T-helper 1 cell treated with Interleukin-12 subunit alpha and Interleukin-12 subunit beta and Interleukin-4 antibody, amounts not matched to agents 30 μg/mL and 1 μg/mL, for 36 hours (primary cell): Measurements from ENCODE around the gene ASTL.

Source experiments
- H3K27ac Mint-ChIP-seq: one replicate; pipeline ENCODE4 v1.8.0; 2021; ENCODE audit warnings: mild to moderate bottlenecking, mixed read lengths
- H3K27me3 Mint-ChIP-seq: one replicate; pipeline ENCODE4 v1.8.0; 2021; ENCODE audit warnings: low read depth, mixed read lengths
- H3K36me3 Mint-ChIP-seq: one replicate; pipeline ENCODE4 v1.8.0; 2021; ENCODE audit warnings: low read depth, mixed read lengths
- H3K4me1 Mint-ChIP-seq: one replicate; pipeline ENCODE4 v1.8.0; 2021; ENCODE audit warnings: low read depth, mixed read lengths
- H3K4me3 Mint-ChIP-seq: one replicate; pipeline ENCODE4 v1.8.0; 2021; ENCODE audit warnings: mild to moderate bottlenecking, moderate library complexity, mixed read lengths
- H3K9me3 Mint-ChIP-seq: one replicate; pipeline ENCODE4 v1.8.0; 2021; ENCODE audit warnings: mixed read lengths

The ASTL gene

DNA sequence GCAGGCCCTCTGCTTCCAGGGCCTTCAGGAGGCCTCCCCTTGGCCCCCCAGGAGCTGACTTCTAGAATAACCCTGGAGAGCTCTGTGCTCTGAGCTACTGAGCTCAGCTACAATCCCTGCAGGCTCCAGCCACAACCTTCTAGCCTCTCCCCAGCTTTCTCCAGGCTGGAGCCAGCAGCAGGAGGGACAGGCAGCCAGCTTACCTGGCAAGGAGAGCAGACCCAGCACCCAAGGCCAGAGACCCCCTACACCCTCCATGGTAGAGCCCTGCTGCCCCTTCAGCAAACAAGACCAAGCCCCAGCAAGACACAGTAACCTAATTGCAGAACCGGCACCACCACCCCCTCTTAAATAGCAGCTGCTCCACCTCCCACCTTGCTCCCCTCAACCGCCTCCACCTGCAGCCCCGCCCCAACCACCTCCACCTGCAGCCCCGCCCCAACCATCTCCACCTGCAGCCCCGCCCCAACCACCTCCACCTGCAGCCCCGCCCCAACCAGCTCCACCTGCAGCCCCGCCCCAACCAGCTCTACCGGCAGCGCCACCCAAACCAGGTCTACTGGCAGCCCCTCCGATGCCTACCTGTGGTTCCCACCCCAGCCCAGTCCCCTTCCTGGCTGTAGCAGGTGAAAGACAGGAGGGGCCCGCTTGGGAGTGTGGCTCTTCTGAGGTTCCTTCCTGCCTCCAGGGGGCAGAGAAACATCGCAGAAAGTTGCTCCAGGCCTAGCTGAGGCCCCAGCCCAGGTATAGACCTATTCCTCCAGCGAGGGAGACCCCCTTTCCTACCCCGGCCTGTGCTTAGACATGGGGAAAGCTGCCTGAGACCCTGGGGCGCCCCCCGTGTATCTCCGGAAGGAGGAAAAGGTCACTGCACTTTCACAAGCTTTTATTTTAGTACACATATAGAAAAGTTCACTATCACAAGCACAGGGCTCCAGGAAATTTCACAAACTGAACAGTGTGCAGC is at the start of gene ASTL:
Gene ASTL (minus strand): TSS at position 324 of the 967 bp plus-strand sequence. CDS start 66 bp downstream, at position 258.
- H3K36me3 Mint-ChIP-seq, result peaks cover 5% of the 10 kb centered on the region
- H3K4me1 Mint-ChIP-seq, result peaks cover 22% of the 10 kb centered on the region
- no peaks in the 10 kb centered on the region for H3K9me3 Mint-ChIP-seq
- H3K27me3 Mint-ChIP-seq, result no peaks in the 10 kb centered on the region
- H3K4me3 Mint-ChIP-seq, result no peak within 1 kb of the TSS
- H3K27ac Mint-ChIP-seq, result no peak within 1 kb of the TSS

GRCh38 chr2:96186562-96186961 is 48.3 kb upstream of the ASTL start:
- Mint-ChIP-seq H3K9me3 (no peaks in the 10 kb centered on the region), H3K27ac (no peak overlapping the region), H3K36me3 (peaks cover 32% of the 10 kb centered on the region), H3K27me3 (no peaks in the 10 kb centered on the region), H3K4me1 (peaks cover 6% of the 10 kb centered on the region), H3K4me3 (no peak overlapping the region)

- H3K4me3 Mint-ChIP-seq, result no peak overlapping the region
- H3K36me3 Mint-ChIP-seq, result peaks cover 26% of the 10 kb centered on the region
- no peak overlapping the region for H3K27ac Mint-ChIP-seq
- no peaks in the 10 kb centered on the region for H3K9me3 Mint-ChIP-seq
- H3K27me3 Mint-ChIP-seq, result no peaks in the 10 kb centered on the region
- H3K4me1 Mint-ChIP-seq, result peaks cover 7% of the 10 kb centered on the region
These were observed 47.2 kb upstream of the ASTL start for GRCh38 chr2:96185516-96185915.

GRCh38 chr2:96184989-96185388 is 46.7 kb upstream of the ASTL start:
- H3K27me3 Mint-ChIP-seq, result no peaks in the 10 kb centered on the region
- no peak overlapping the region for H3K4me3 Mint-ChIP-seq
- H3K9me3 Mint-ChIP-seq, result no peaks in the 10 kb centered on the region
- peaks cover 8% of the 10 kb centered on the region for H3K4me1 Mint-ChIP-seq
- no peak overlapping the region for H3K27ac Mint-ChIP-seq
- H3K36me3 Mint-ChIP-seq, result peaks cover 26% of the 10 kb centered on the region

DNA sequence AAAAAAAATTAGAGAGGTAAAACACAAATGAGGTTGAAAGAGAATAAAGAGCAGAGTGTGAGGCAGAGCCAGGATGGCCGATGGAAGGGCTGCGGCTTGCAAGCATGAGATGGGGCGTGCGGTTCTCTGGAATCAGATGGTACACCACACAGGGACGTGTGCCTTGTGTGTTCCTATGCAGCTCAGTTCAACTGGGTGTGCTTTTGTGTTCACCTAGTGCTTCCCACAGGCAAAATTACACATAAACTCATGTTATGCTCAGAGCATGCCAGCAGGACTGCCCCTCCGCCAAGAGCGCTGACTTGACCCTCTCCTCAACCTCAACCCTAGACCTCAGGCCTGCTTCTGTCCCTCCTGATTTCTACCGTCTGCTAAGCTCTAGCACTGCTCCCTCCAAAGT is 45.9 kb upstream of the ASTL start:
- peaks cover 25% of the 10 kb centered on the region for H3K36me3 Mint-ChIP-seq
- H3K4me1 Mint-ChIP-seq, result peaks cover 8% of the 10 kb centered on the region
- H3K4me3 Mint-ChIP-seq, result no peak overlapping the region
- H3K27ac Mint-ChIP-seq, result no peak overlapping the region
- no peaks in the 10 kb centered on the region for H3K9me3 Mint-ChIP-seq
- no peaks in the 10 kb centered on the region for H3K27me3 Mint-ChIP-seq

DNA sequence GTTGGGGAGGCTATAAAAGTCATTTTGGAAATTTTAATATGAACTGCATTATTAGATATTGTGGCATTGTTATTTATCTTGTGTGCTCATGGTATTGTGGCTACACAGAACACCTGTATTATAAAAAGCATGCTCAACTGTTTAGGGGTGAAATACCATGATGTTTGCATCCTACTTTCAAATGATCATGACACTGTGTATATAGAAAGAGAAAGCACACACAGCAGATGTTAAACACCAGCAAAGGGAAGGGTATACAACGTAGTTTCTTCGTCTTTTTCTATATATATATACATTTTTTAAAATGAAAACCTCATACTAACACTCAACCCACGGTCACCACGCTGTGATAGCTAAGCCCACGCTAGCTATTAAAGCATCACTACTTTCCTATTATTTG is 43.2 kb upstream of the ASTL start:
- H3K4me3 Mint-ChIP-seq, result no peak overlapping the region
- no peak overlapping the region for H3K27ac Mint-ChIP-seq

GRCh38 chr2:96180521-96180920 is 42.2 kb upstream of the ASTL start:
- no peaks in the 10 kb centered on the region for H3K9me3 Mint-ChIP-seq
- H3K27ac Mint-ChIP-seq, result no peak overlapping the region
- H3K4me1 Mint-ChIP-seq, result peaks cover 8% of the 10 kb centered on the region

More for the DNA sequence above, 43.2 kb upstream of the ASTL start:
- Mint-ChIP-seq H3K9me3 (no peaks in the 10 kb centered on the region), H3K36me3 (peaks cover 18% of the 10 kb centered on the region), H3K4me1 (peaks cover 8% of the 10 kb centered on the region), H3K27me3 (no peaks in the 10 kb centered on the region)

DNA sequence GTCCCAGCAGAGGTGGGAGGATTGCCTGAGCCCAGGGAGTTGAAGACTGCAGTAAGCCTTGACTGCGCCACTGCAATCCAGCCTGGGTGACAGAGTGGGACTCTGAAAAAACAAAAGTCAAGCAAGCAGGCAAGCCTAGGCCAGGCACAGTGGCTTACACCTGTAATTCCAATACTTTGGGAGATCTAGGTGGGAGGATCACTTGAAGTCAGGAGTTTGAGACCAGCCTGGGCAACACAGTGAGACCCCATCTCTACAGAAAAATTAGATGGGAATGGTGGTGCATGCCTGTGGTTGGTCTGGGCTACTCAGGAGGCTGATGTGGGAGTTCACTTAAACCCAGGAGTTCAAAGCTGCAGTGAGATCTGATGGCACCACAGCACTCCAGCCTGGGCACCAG is 41.7 kb upstream of the ASTL start:
- Mint-ChIP-seq H3K9me3 (no peaks in the 10 kb centered on the region), H3K4me3 (no peak overlapping the region), H3K27me3 (no peaks in the 10 kb centered on the region), H3K4me1 (peaks cover 5% of the 10 kb centered on the region), H3K27ac (no peak overlapping the region), H3K36me3 (peaks cover 10% of the 10 kb centered on the region)

More at GRCh38 chr2:96180521-96180920, 42.2 kb upstream of the ASTL start:
- peaks cover 14% of the 10 kb centered on the region for H3K36me3 Mint-ChIP-seq
- H3K4me3 Mint-ChIP-seq, result no peak overlapping the region
- H3K27me3 Mint-ChIP-seq, result no peaks in the 10 kb centered on the region

DNA sequence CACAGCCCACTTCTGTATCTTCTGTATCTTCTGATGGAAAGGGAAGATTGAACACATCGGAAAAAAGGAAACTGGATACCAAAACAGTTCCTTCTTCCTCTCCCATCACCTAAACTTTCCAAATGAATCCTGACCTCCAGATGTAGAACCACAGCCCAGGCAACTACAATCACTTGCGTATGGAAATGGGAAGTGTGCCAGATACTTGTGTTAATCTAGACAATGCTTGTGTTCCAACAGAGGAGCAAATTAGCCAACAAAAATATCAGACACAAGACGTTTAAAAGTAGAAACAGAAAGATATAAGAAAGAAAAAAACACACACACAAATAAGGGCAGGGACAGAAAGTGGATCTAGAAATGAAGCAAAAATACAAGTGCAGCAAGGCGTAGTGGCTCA is 38.4 kb upstream of the ASTL start:
- no peaks in the 10 kb centered on the region for H3K9me3 Mint-ChIP-seq
- no peak overlapping the region for H3K4me3 Mint-ChIP-seq
- H3K36me3 Mint-ChIP-seq, result no peaks in the 10 kb centered on the region
- H3K4me1 Mint-ChIP-seq, result peaks cover 10% of the 10 kb centered on the region
- H3K27me3 Mint-ChIP-seq, result no peaks in the 10 kb centered on the region
- H3K27ac Mint-ChIP-seq, result no peak overlapping the region

DNA sequence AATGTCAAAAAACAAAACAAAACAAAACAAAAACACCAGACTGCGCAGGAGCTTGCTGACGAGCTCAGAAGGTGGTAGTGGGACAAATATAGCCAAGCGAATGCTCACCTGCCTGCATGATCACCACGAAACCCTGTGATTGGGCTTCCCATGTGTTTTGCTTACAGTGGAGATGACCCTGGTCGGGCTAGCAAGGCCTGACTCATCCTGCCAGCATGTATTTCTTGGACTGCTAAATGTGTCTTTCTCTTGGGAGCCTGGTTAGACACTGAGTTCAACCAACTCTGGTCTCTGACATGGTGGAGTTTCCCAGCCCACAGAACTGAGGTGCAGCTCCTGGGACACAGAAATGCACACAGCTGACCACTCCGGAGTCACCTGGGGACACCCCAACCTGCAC is 37.6 kb upstream of the ASTL start:
- H3K4me3 Mint-ChIP-seq, result no peak overlapping the region
- H3K27ac Mint-ChIP-seq, result no peak overlapping the region
- H3K9me3 Mint-ChIP-seq, result no peaks in the 10 kb centered on the region
- H3K36me3 Mint-ChIP-seq, result no peaks in the 10 kb centered on the region
- no peaks in the 10 kb centered on the region for H3K27me3 Mint-ChIP-seq
- peaks cover 10% of the 10 kb centered on the region for H3K4me1 Mint-ChIP-seq

GRCh38 chr2:96174251-96175144 is 36.2 kb upstream of the ASTL start:
- H3K36me3 Mint-ChIP-seq, result no peaks in the 10 kb centered on the region
- H3K4me1 Mint-ChIP-seq, result peaks cover 5% of the 10 kb centered on the region
- H3K9me3 Mint-ChIP-seq, result no peaks in the 10 kb centered on the region
- no peak overlapping the region for H3K4me3 Mint-ChIP-seq
- no peaks in the 10 kb centered on the region for H3K27me3 Mint-ChIP-seq
- peak overlapping the region; percentile 39 for H3K27ac Mint-ChIP-seq

- Mint-ChIP-seq H3K36me3 (peaks cover 1% of the 10 kb centered on the region), H3K4me1 (peaks cover 7% of the 10 kb centered on the region), H3K27me3 (no peaks in the 10 kb centered on the region), H3K27ac (no peak overlapping the region), H3K9me3 (peaks cover 4% of the 10 kb centered on the region), H3K4me3 (no peak overlapping the region)
These were observed 33.5 kb upstream of the ASTL start for GRCh38 chr2:96171831-96172230.

GRCh38 chr2:96170626-96171025 is 32.3 kb upstream of the ASTL start:
- peaks cover 7% of the 10 kb centered on the region for H3K4me1 Mint-ChIP-seq

DNA sequence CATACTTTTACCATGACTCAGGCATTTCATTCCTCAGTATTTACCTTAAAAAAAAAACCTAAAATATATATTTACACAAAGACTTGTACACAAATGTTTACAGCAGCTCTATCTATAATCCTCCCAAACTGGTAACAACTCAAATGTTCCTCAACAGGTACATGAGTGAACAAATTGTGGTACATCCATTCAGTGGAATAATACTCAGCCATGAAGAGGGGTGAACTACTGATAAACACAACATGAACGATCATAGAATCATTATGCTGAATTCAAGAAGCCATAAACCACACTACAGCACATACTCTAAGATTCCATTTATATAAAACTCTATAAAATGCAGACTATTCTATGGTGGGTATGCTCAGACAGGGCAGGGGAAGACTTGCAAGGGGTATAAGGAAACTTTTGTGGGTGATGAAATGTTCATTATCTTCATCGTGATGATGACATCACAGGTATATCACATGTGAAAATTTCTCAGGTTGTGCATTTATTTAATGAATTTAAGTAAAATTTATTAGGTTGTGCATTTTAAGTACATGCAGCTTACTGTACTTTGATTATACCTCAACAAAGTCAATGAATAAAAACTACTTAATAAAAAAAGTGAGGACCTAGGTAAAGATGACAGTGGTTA is 31.7 kb upstream of the ASTL start:
- H3K4me1 Mint-ChIP-seq, result peaks cover 8% of the 10 kb centered on the region
- H3K9me3 Mint-ChIP-seq, result peaks cover 4% of the 10 kb centered on the region
- no peak overlapping the region for H3K27ac Mint-ChIP-seq
- H3K27me3 Mint-ChIP-seq, result no peaks in the 10 kb centered on the region
- H3K36me3 Mint-ChIP-seq, result peaks cover 1% of the 10 kb centered on the region
- H3K4me3 Mint-ChIP-seq, result no peak overlapping the region

More at GRCh38 chr2:96170626-96171025, 32.3 kb upstream of the ASTL start:
- peaks cover 1% of the 10 kb centered on the region for H3K36me3 Mint-ChIP-seq
- no peak overlapping the region for H3K27ac Mint-ChIP-seq
- H3K4me3 Mint-ChIP-seq, result no peak overlapping the region
- H3K9me3 Mint-ChIP-seq, result peaks cover 4% of the 10 kb centered on the region
- H3K27me3 Mint-ChIP-seq, result no peaks in the 10 kb centered on the region
